ENCODE results near the gene DNAH9.

- TF ChIP-seq POLR2AphosphoS5 (IDR thresholded peaks at IDR 0.05; ENCODE audit: low read depth, low read length) = no peak
- no peak for TF ChIP-seq POLR2A (IDR thresholded peaks at IDR 0.05; ENCODE audit: low read depth, low read length)
- no peak for TF ChIP-seq TAF1 (IDR thresholded peaks at IDR 0.05; ENCODE audit: borderline replicate concordance, low read depth, low read length)
These were observed 39.5 kb upstream of the DNAH9 start for GRCh38 chr17:11558681-11559234.
